K562 (cell line): ENCODE results near the gene C19orf85. TPM values are rescaled to one million over a fixed set of nuclear protein-coding genes. Genes with fewer than 3 reads are reported as not detected.

ENCODE experiments used
- CXXC5 ChIP-seq: fragments of 250-450 bp; sonication (Bioruptor Pico); IDR thresholded peaks from 2 replicates; pipeline ENCODE4 v1.8.0; 2022; ENCODE audit warnings: inconsistent platforms, mild to moderate bottlenecking, moderate library complexity
- DACH1 ChIP-seq: fragments of 450-650 bp; IDR thresholded peaks from 2 replicates; pipeline ENCODE4 v1.6.1; 2018; ENCODE audit not compliant: partially characterized antibody
- DPF2 ChIP-seq: fragments of 450-650 bp; IDR thresholded peaks from 2 replicates; pipeline ENCODE4 v1.6.1; 2016
- ELF1 ChIP-seq: fragments of 200-800 bp; sonication (Bioruptor generic); IDR thresholded peaks from 2 replicates; pipeline ENCODE4 v1.6.1; 2016; ENCODE audit warnings: missing genetic modification characterization, missing compliant biosample characterization
- ETV1 ChIP-seq: fragments of 450-650 bp; conservative IDR thresholded peaks from 2 replicates; pipeline ENCODE4 v1.6.1; 2016; ENCODE audit warnings: missing genetic modification characterization, control low read depth, low read depth, missing compliant biosample characterization
- FIP1L1 ChIP-seq: fragments of 200-400 bp; formaldehyde crosslinking; IDR thresholded peaks from 2 replicates; pipeline ENCODE4 v1.6.1; 2018; ENCODE audit warnings: mild to moderate bottlenecking, low read depth, low read length; ENCODE audit not compliant: poor library complexity, severe bottlenecking
- FOXP1 ChIP-seq: sonication (generic); formaldehyde crosslinking; IDR thresholded peaks from 2 replicates; pipeline ENCODE4 v1.8.0; 2022; ENCODE audit warnings: mild to moderate bottlenecking, missing genetic modification reagents
- RBFOX2 ChIP-seq: fragments of 200-400 bp; formaldehyde crosslinking; IDR thresholded peaks from 2 replicates; pipeline ENCODE4 v1.6.1; 2017; ENCODE audit warnings: low read depth, mild to moderate bottlenecking, low read length, moderate library complexity
- SMC3 ChIP-seq: conservative IDR thresholded peaks from 2 replicates; pipeline ENCODE4 v1.6.1; 2011; ENCODE audit warnings: low read depth, low read length, improper control_type of control experiment; ENCODE audit not compliant: insufficient read depth
- SOX6 ChIP-seq: fragments of 450-650 bp; IDR thresholded peaks from 2 replicates; pipeline ENCODE4 v1.6.1; 2014; ENCODE audit warnings: mild to moderate bottlenecking
- TEAD1 ChIP-seq, 2 experiments: fragments of 450-650 bp in 1 of 2; sonication (generic) in 1 of 2; formaldehyde crosslinking; IDR thresholded peaks; 2 replicates each; pipeline versions ENCODE4 v1.4.0 to v1.8.0; 2020 to 2022; ENCODE audit warnings: mild to moderate bottlenecking in 2 of 2, missing genetic modification reagents in 1 of 2
- U2AF2 ChIP-seq: fragments of 200-400 bp; formaldehyde crosslinking; optimal IDR thresholded peaks from 2 replicates; pipeline ENCODE3; 2017; ENCODE audit warnings: low read depth, mild to moderate bottlenecking, low read length
- ZNF24 ChIP-seq: fragments of 450-650 bp; IDR thresholded peaks from 2 replicates; pipeline ENCODE4 v1.6.1; 2016
- polyA plus RNA-seq, 8 experiments: library from polyadenylated mRNA; depleted of rRNA in 4 of 8; stranded (reverse) in 5 of 8; unstranded in 3 of 8; fragments of >200 nt; fragmentation: Nextera tagmentation in 2 of 8; fragmentation: Illumina TruSeq in 1 of 8; extraction: Ambion mirVana in 2 of 8; extraction: Trizol in 1 of 8; gene quantifications; 2 replicates each; pipeline versions ENCODE4 v1.2.1 to v1.2.3, GENCODE V29; 2011 to 2014; ENCODE audit warnings: inconsistent platforms in 1 of 8, missing spikeins in 1 of 8
- total RNA-seq, 7 experiments: library from RNA; depleted of rRNA in 6 of 7; stranded (reverse); fragments of >200 nt in 6 of 7; fragmentation: Illumina TruSeq in 2 of 7; extraction: Trizol in 2 of 7; gene quantifications; 2 replicates each; pipeline versions ENCODE4 v1.2.1 to v1.2.3, GENCODE V29; 2011 to 2021; ENCODE audit warnings: low replicate concordance in 1 of 7
- TF ChIP-seq, protein P1 (sequence below), 3 experiments: fragments of 200-800 bp in 1 of 3; sonication (Bioruptor generic) in 1 of 3; sonication (generic) in 1 of 3; formaldehyde crosslinking in 1 of 3; IDR thresholded peaks; 2 replicates each; pipeline versions ENCODE4 v1.6.1 to v1.8.0; 2016 to 2022; ENCODE audit warnings: mild to moderate bottlenecking in 2 of 3, missing compliant biosample characterization in 2 of 3, missing genetic modification characterization in 2 of 3, missing genetic modification reagents in 1 of 3
- TF ChIP-seq, protein P2 (sequence below): fragments of 250-450 bp; sonication (Bioruptor Pico); IDR thresholded peaks from 2 replicates; pipeline ENCODE4 v1.8.0; 2022; ENCODE audit warnings: inconsistent platforms
- TF ChIP-seq, protein P3 (sequence below): fragments of 450-650 bp; formaldehyde crosslinking; IDR thresholded peaks from 2 replicates; pipeline ENCODE4 v1.4.0; 2020; ENCODE audit warnings: mild to moderate bottlenecking
- TF ChIP-seq, protein P4 (sequence below): fragments of 250-450 bp; sonication (Bioruptor Pico); IDR thresholded peaks from 2 replicates; pipeline ENCODE4 v1.5.1; 2021; ENCODE audit warnings: mild to moderate bottlenecking
- TF ChIP-seq, protein P5 (sequence below): sonication (generic); formaldehyde crosslinking; IDR thresholded peaks from 2 replicates; pipeline ENCODE4 v1.8.0; 2022; ENCODE audit warnings: missing genetic modification reagents, mild to moderate bottlenecking, moderate library complexity, borderline replicate concordance
- TF ChIP-seq, protein P6 (sequence below): fragments of 450-650 bp; formaldehyde crosslinking; IDR thresholded peaks from 2 replicates; pipeline ENCODE4 v1.4.0; 2020; ENCODE audit warnings: mild to moderate bottlenecking, moderate library complexity

Gene C19orf85
- total and polyA plus RNA-seq, 9 of the 15 experiments (the other 6 are each of a cell fraction or from before 2014, with no cell fraction given): not detected

DNA sequence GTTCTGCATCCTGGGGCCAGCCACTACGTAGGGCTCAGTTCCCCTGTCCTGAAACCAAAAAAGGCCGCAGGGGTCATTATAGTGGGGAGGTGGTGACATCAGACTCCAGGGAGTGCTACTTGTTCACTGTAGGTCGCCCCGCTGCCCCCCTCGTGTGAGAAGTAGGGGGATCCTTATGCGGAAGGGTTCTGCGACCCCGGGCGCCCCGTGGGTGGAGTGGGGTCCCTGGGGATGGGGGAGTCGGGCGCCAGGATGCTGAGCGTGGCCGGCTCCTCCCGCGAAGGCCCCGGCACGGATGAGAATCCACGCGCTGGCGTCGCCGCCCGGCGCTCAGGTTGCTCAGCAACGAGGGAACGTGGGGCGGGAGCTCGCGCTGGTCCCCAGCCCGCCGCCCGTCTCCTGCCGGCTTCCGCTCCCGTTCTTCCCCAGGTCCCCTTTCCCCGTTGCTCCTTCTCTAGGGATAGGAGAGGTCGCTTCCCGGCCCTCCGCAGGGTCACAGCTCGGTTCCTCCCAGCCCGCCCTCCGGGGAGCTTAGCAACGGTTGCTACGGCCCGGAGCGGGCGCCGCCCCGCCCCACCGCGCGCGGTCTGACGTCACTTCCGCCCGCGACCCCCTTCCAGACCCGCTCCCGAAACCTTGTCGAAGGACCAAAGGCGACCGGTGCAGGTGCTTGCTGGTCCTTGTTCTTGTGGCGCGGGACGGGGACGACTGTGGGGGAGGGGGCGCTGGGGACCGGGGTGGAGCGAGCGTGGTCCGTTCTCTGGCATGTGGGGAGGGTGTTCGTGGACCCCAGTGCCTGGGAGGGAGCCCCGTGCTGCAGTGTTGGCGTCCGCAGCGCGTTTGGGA lies 20.3 kb upstream of the C19orf85 start, which contains the start of gene NAT14 (continued):
- TF ChIP-seq FOXP1 (CRISPR knock-in tag) (no peak), SMC3 (no peak), RBFOX2 (peak; percentile 53; the same call in 1 of the 2 replicates), SOX6 (no peak), DACH1 (no peak), U2AF2 (no peak), FIP1L1 (peak; percentile 64), CXXC5 (CRISPR knock-in tag) (peak; percentile 73), DPF2 (no peak), TEAD1 (CRISPR knock-in tag; IDR thresholded peaks at IDR 0.05) (no peak), ZNF24 (no peak), ELF1 (peak; percentile 45; the same call in 1 of the 2 replicates), ETV1 (tag) (peak; percentile 84)
- TF ChIP-seq, protein P1, sequence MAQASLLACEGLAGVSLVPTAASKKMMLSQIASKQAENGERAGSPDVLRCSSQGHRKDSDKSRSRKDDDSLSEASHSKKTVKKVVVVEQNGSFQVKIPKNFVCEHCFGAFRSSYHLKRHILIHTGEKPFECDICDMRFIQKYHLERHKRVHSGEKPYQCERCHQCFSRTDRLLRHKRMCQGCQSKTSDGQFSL (CRISPR knock-in tag; IDR thresholded peaks at IDR 0.05): peak; percentile 35; the same call in 1 of the 2 replicates
- TF ChIP-seq, protein P1 (tag; IDR thresholded peaks at IDR 0.05): no peak
- TF ChIP-seq, protein P2, sequence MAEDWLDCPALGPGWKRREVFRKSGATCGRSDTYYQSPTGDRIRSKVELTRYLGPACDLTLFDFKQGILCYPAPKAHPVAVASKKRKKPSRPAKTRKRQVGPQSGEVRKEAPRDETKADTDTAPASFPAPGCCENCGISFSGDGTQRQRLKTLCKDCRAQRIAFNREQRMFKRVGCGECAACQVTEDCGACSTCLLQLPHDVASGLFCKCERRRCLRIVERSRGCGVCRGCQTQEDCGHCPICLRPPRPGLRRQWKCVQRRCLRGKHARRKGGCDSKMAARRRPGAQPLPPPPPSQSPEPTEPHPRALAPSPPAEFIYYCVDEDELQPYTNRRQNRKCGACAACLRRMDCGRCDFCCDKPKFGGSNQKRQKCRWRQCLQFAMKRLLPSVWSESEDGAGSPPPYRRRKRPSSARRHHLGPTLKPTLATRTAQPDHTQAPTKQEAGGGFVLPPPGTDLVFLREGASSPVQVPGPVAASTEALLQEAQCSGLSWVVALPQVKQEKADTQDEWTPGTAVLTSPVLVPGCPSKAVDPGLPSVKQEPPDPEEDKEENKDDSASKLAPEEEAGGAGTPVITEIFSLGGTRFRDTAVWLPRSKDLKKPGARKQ: no peak
- TF ChIP-seq, protein P3, sequence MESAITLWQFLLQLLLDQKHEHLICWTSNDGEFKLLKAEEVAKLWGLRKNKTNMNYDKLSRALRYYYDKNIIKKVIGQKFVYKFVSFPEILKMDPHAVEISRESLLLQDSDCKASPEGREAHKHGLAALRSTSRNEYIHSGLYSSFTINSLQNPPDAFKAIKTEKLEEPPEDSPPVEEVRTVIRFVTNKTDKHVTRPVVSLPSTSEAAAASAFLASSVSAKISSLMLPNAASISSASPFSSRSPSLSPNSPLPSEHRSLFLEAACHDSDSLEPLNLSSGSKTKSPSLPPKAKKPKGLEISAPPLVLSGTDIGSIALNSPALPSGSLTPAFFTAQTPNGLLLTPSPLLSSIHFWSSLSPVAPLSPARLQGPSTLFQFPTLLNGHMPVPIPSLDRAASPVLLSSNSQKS (CRISPR knock-in tag): no peak
- TF ChIP-seq, protein P4, sequence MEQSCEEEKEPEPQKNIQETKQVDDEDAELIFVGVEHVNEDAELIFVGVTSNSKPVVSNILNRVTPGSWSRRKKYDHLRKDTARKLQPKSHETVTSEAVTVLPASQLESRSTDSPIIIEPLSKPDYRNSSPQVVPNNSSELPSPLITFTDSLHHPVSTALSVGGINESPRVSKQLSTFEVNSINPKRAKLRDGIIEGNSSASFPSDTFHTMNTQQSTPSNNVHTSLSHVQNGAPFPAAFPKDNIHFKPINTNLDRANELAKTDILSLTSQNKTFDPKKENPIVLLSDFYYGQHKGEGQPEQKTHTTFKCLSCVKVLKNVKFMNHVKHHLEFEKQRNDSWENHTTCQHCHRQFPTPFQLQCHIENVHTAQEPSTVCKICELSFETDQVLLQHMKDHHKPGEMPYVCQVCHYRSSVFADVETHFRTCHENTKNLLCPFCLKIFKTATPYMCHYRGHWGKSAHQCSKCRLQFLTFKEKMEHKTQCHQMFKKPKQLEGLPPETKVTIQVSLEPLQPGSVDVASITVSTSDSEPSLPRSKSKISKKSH (CRISPR knock-in tag): no peak
- TF ChIP-seq, protein P5, sequence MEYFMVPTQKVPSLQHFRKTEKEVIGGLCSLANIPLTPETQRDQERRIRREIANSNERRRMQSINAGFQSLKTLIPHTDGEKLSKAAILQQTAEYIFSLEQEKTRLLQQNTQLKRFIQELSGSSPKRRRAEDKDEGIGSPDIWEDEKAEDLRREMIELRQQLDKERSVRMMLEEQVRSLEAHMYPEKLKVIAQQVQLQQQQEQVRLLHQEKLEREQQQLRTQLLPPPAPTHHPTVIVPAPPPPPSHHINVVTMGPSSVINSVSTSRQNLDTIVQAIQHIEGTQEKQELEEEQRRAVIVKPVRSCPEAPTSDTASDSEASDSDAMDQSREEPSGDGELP (CRISPR knock-in tag): 0 out of 2 replicates have a peak, but pooled peaks have one; percentile 12
- TF ChIP-seq, protein P6, sequence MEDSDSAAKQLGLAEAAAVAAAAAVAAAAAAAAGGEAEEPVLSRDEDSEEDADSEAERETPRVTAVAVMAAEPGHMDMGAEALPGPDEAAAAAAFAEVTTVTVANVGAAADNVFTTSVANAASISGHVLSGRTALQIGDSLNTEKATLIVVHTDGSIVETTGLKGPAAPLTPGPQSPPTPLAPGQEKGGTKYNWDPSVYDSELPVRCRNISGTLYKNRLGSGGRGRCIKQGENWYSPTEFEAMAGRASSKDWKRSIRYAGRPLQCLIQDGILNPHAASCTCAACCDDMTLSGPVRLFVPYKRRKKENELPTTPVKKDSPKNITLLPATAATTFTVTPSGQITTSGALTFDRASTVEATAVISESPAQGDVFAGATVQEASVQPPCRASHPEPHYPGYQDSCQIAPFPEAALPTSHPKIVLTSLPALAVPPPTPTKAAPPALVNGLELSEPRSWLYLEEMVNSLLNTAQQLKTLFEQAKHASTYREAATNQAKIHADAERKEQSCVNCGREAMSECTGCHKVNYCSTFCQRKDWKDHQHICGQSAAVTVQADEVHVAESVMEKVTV: no peak
